Loucy (cell line): ENCODE results near the gene ELAVL1.

Experiments
- H2AFZ ChIP-seq: fragments of 200-600 bp; sonication (generic); 2 replicates; pipeline ENCODE4 v1.6.0; 2016; ENCODE audit warnings: antibody characterized with exemption, mild to moderate bottlenecking, low read length, moderate library complexity
- H3F3A ChIP-seq: fragments of 200-600 bp; 2 replicates; pipeline ENCODE4 v1.6.0; 2016; ENCODE audit warnings: antibody characterized with exemption, low read depth, mild to moderate bottlenecking
- H3K27me3 ChIP-seq: fragments of 200-600 bp; sonication (generic); 2 replicates; pipeline ENCODE4 v1.6.1; 2014; ENCODE audit warnings: low read length, mild to moderate bottlenecking; ENCODE audit not compliant: insufficient read depth, poor library complexity, severe bottlenecking
- H3K36me3 ChIP-seq: fragments of 200-600 bp; sonication (generic); 2 replicates; pipeline ENCODE4 v1.6.1; 2016; ENCODE audit warnings: low read length; ENCODE audit not compliant: insufficient read depth
- H3K4me1 ChIP-seq: fragments of 200-600 bp; sonication (generic); 2 replicates; pipeline ENCODE4 v1.5.1; 2014; ENCODE audit warnings: low read length, mild to moderate bottlenecking; ENCODE audit not compliant: insufficient read depth, poor library complexity, severe bottlenecking
- H3K4me2 ChIP-seq: fragments of 200-600 bp; sonication (generic); 2 replicates; pipeline ENCODE4 v1.6.0; 2014; ENCODE audit warnings: antibody characterized with exemption, low read length, low read depth, mild to moderate bottlenecking; ENCODE audit not compliant: poor library complexity, severe bottlenecking
- H3K4me3 ChIP-seq: fragments of 200-600 bp; sonication (generic); 2 replicates; pipeline ENCODE4 v1.5.1; 2014; ENCODE audit warnings: low read length, mild to moderate bottlenecking, mixed read lengths; ENCODE audit not compliant: poor library complexity, severe bottlenecking
- H3K79me2 ChIP-seq: fragments of 200-600 bp; sonication (generic); 2 replicates; pipeline ENCODE4 v1.6.1; 2014; ENCODE audit warnings: low read length; ENCODE audit not compliant: insufficient read depth
- H3K9ac ChIP-seq: fragments of 200-600 bp; sonication (generic); 2 replicates; pipeline ENCODE4 v1.6.0; 2014; ENCODE audit warnings: mild to moderate bottlenecking, low read depth, low read length, moderate library complexity; ENCODE audit not compliant: poor library complexity, severe bottlenecking
- H3K9me2 ChIP-seq: fragments of 200-600 bp; sonication (generic); replicated peaks from 2 replicates; pipeline ENCODE4 v1.6.1; 2016; ENCODE audit warnings: low read depth, low read length, mixed read lengths
- H3K9me3 ChIP-seq: fragments of 200-600 bp; sonication (generic); 2 replicates; pipeline ENCODE4 v1.6.1; 2014; ENCODE audit warnings: mild to moderate bottlenecking, antibody characterized with exemption, low read length, low read depth; ENCODE audit not compliant: insufficient read depth
- H4K20me1 ChIP-seq: fragments of 200-600 bp; sonication (generic); 2 replicates; pipeline ENCODE4 v1.6.0; 2014; ENCODE audit warnings: antibody characterized with exemption, low read length, mild to moderate bottlenecking; ENCODE audit not compliant: insufficient read depth, poor library complexity, severe bottlenecking
- CTCF ChIP-seq: fragments of 200-600 bp; sonication (generic); conservative IDR thresholded peaks from 2 replicates; pipeline ENCODE4 v1.5.1; 2014; ENCODE audit warnings: mild to moderate bottlenecking, antibody characterized with exemption, low read length
- EZH2phosphoT487 ChIP-seq: fragments of 200-600 bp; IDR thresholded peaks from 2 replicates; pipeline ENCODE4 v1.6.1; 2018; ENCODE audit warnings: antibody characterized with exemption, mild to moderate bottlenecking, moderate library complexity, borderline replicate concordance

ELAVL1 gene

GRCh38 chr19:8039231-8039630 lies 33.8 kb upstream of the ELAVL1 start:
- no peaks in the 10 kb centered on the region for H3K36me3 ChIP-seq
- H3K4me3 ChIP-seq = no peak overlapping the region
- no peaks in the 10 kb centered on the region for H3K9me2 ChIP-seq
- H3F3A ChIP-seq = no peaks in the 10 kb centered on the region
- H3K79me2 ChIP-seq = no peaks in the 10 kb centered on the region
- H3K9me3 ChIP-seq = no peaks in the 10 kb centered on the region
- TF ChIP-seq EZH2phosphoT487 = no peak
- no peak for TF ChIP-seq CTCF
- no peaks in the 10 kb centered on the region for H3K27me3 ChIP-seq
- no peaks in the 10 kb centered on the region for H3K4me1 ChIP-seq
- H3K4me2 ChIP-seq = no peak overlapping the region
- H3K9ac ChIP-seq = no peak overlapping the region
- no peaks in the 10 kb centered on the region for H4K20me1 ChIP-seq
- no peak overlapping the region for H2AFZ ChIP-seq

- Histone ChIP-seq H4K20me1 (no peaks in the 10 kb centered on the region), H3F3A (no peaks in the 10 kb centered on the region), H3K4me1 (no peaks in the 10 kb centered on the region), H3K9me2 (no peaks in the 10 kb centered on the region), H3K27me3 (no peaks in the 10 kb centered on the region), H3K9ac (no peak overlapping the region), H3K79me2 (no peaks in the 10 kb centered on the region), H3K4me2 (no peak overlapping the region), H3K4me3 (no peak overlapping the region), H2AFZ (no peak overlapping the region), H3K9me3 (no peaks in the 10 kb centered on the region), H3K36me3 (no peaks in the 10 kb centered on the region)
- TF ChIP-seq EZH2phosphoT487 (no peak), CTCF (no peak)
These were observed 33.4 kb upstream of the ELAVL1 start for GRCh38 chr19:8038815-8039214.

GRCh38 chr19:8036434-8037099 lies 31.1 kb upstream of the ELAVL1 start:
- H3K79me2 ChIP-seq = no peaks in the 10 kb centered on the region
- H3K27me3 ChIP-seq = no peaks in the 10 kb centered on the region
- no peak overlapping the region for H2AFZ ChIP-seq
- no peak overlapping the region for H3K4me3 ChIP-seq
- TF ChIP-seq CTCF (no peak), EZH2phosphoT487 (no peak)
- no peak overlapping the region for H3K4me2 ChIP-seq
- no peak overlapping the region for H3K9ac ChIP-seq
- no peaks in the 10 kb centered on the region for H3K9me2 ChIP-seq
- H3K36me3 ChIP-seq = no peaks in the 10 kb centered on the region
- H3F3A ChIP-seq = no peaks in the 10 kb centered on the region
- no peaks in the 10 kb centered on the region for H4K20me1 ChIP-seq
- H3K9me3 ChIP-seq = no peaks in the 10 kb centered on the region
- no peaks in the 10 kb centered on the region for H3K4me1 ChIP-seq
